ENCODE data around the gene TAOK2.

The TAOK2 gene

DNA sequence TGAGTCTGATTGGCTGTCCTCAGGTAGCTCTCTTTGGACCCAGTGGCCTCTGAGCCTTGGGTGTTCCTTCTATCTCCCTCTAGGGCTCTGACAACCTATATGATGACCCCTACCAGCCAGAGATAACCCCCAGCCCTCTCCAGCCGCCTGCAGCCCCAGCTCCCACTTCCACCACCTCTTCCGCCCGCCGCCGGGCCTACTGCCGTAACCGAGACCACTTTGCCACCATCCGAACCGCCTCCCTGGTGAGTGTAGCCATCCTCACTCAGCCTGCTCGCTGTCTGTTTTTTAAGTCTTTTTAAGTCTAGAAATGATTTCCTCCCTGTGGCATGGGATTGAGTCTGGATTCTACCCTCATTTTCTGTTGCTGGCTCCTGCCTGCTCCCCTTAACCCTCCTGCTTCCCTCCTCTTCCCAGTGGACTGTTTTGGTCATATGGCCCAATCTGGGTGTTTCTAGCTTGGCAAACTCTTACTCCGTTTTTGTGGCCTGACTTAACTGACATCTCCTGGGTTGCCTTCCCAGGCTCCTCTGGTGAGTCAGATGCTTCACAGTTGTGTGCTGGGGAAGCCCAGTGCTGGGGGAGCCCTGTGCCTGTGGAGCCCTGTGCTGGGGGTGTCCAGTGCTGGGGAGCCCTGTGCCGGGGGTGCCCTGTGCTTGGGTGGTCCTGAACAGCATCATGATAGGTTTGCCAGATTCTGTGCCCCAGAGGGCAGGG lies 9.9 kb downstream of the TAOK2 start:
- POLR2A ChIA-PET: no interaction called here
- CTCF ChIA-PET: interaction anchor here (1.4 kb wide), 1 partner anchor 10 kb away, joined by 4 read pairs; the partner anchor contains the start of gene TAOK2
- no peak for DNase-seq (ENCODE audit: extremely low spot score)
- TF ChIP-seq, protein P1, sequence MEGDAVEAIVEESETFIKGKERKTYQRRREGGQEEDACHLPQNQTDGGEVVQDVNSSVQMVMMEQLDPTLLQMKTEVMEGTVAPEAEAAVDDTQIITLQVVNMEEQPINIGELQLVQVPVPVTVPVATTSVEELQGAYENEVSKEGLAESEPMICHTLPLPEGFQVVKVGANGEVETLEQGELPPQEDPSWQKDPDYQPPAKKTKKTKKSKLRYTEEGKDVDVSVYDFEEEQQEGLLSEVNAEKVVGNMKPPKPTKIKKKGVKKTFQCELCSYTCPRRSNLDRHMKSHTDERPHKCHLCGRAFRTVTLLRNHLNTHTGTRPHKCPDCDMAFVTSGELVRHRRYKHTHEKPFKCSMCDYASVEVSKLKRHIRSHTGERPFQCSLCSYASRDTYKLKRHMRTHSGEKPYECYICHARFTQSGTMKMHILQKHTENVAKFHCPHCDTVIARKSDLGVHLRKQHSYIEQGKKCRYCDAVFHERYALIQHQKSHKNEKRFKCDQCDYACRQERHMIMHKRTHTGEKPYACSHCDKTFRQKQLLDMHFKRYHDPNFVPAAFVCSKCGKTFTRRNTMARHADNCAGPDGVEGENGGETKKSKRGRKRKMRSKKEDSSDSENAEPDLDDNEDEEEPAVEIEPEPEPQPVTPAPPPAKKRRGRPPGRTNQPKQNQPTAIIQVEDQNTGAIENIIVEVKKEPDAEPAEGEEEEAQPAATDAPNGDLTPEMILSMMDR (IDR thresholded peaks at IDR 0.05; ENCODE audit: control extremely low read depth, extremely low read depth, low read depth, missing control alignments): no peak

DNA sequence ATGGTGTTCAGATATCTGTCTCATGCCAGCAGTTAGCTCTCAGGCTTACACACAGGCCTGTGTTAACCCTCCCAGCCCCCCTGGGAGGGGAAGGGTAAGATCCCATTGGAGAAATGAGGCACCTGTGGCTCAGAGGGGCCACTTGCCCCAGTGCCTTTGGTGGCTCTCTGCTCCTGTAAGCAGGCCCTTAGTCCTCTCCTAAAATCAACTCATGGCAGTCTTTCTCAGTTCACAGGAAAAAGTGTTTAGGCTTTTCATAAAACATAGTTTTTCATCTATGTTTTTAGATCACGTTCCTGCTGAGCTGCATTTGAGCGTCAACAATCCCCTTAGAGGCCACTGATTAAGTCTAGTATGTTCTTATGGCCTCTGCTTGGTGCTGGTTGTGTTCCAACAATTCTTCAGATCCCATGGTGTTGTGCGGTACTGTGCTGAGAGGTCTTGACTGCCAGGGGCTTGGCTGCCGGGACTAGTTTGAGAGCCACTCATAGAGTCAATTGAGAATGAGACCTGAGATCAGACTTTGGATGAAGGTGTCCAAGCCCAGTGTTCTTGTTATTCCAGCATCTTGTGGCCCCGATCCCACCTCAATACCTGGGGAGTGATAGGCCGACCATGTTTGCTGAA lies 10.6 kb downstream of the TAOK2 start:
- POLR2A ChIA-PET: no interaction called here
- TF ChIP-seq, protein P1 (IDR thresholded peaks at IDR 0.05; ENCODE audit: control extremely low read depth, extremely low read depth, low read depth, missing control alignments): no peak
- CTCF ChIA-PET: interaction anchor here (1.3 to 5.7 kb wide), 3 partner anchors 10 to 177 kb away, joined by 4 to 25 read pairs (median 4); partner anchors contain the start of gene TAOK2
- no peak for DNase-seq (ENCODE audit: extremely low spot score)

DNA sequence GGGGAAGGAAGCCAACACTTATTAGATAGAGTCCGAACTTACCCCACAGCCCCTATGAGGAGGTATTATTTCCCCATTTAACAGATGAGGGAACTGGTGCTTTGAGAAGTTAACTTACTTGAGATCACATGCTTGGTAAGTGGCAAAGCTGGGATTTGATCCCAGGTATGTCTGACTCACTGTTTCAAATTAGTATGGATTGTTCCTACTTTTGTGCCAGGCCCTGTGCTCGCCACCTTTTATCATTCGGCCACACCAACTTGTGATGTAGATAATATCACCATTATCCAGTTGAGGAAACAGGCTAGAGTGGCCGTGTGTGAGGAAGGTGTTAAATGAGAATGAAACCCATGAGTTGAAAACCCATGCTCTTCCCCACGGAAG lies 11.1 kb downstream of the TAOK2 start:
- DNase-seq (ENCODE audit: extremely low spot score): no peak
- TF ChIP-seq, protein P1 (IDR thresholded peaks at IDR 0.05; ENCODE audit: control extremely low read depth, extremely low read depth, low read depth, missing control alignments): no peak
- CTCF ChIA-PET: interaction anchor here (1.2 to 5.7 kb wide), 3 partner anchors 10 to 177 kb away, joined by 3 to 25 read pairs (median 4); partner anchors contain the start of gene TAOK2
- POLR2A ChIA-PET: no interaction called here

DNA sequence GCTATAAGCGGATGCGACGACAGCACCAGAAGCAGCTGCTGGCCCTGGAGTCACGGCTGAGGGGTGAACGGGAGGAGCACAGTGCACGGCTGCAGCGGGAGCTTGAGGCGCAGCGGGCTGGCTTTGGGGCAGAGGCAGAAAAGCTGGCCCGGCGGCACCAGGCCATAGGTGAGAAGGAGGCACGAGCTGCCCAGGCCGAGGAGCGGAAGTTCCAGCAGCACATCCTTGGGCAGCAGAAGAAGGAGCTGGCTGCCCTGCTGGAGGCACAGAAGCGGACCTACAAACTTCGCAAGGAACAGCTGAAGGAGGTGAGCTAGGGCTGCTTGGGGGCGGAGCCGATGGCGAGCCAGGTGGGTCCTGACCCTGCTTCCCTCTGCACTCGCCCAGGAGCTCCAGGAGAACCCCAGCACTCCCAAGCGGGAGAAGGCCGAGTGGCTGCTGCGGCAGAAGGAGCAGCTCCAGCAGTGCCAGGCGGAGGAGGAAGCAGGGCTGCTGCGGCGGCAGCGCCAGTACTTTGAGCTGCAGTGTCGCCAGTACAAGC lies 11.7 kb downstream of the TAOK2 start:
- DNase-seq (ENCODE audit: extremely low spot score): no peak
- TF ChIP-seq, protein P1 (IDR thresholded peaks at IDR 0.05; ENCODE audit: control extremely low read depth, extremely low read depth, low read depth, missing control alignments): no peak
- ChIA-PET POLR2A (no interaction called here), CTCF (interaction anchor here (1.0 to 5.7 kb wide), 7 partner anchors 10 to 178 kb away, joined by 3 to 25 read pairs (median 4); partner anchors contain the start of genes HIRIP3, TAOK2 and TMEM219)

DNA sequence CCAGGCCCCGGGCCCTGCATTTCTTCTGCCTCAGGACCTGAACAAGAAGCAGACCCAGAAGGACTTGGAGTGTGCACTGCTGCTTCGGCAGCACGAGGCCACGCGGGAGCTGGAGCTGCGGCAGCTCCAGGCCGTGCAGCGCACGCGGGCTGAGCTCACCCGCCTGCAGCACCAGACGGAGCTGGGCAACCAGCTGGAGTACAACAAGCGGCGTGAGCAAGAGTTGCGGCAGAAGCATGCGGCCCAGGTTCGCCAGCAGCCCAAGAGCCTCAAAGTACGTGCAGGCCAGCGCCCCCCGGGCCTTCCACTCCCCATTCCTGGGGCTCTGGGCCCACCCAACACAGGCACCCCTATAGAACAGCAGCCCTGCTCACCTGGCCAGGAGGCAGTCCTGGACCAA lies 12.6 kb downstream of the TAOK2 start:
- ChIA-PET POLR2A (no interaction called here), CTCF (interaction anchor here (1.0 to 5.7 kb wide), 5 partner anchors 9 to 46 kb away, joined by 3 to 25 read pairs (median 4); partner anchors contain the start of genes HIRIP3, TAOK2 and TMEM219)

DNA sequence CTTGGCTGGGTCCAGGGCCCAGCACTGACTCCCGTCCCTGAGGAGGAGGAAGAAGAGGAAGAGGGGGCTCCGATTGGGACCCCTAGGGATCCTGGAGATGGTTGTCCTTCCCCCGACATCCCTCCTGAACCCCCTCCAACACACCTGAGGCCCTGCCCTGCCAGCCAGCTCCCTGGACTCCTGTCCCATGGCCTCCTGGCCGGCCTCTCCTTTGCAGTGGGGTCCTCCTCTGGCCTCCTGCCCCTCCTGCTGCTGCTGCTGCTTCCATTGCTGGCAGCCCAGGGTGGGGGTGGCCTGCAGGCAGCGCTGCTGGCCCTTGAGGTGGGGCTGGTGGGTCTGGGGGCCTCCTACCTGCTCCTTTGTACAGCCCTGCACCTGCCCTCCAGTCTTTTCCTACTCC lies 13.3 kb downstream of the TAOK2 start:
- no peak for DNase-seq (ENCODE audit: extremely low spot score)
- POLR2A ChIA-PET: no interaction called here
- CTCF ChIA-PET: interaction anchor here (1.6 to 5.7 kb wide), 4 partner anchors 8 to 68 kb away, joined by 4 to 25 read pairs (median 6); partner anchors contain the start of genes HIRIP3, TAOK2 and TMEM219
- TF ChIP-seq, protein P1 (IDR thresholded peaks at IDR 0.05; ENCODE audit: control extremely low read depth, extremely low read depth, low read depth, missing control alignments): no peak

More for the DNA sequence above, 12.6 kb downstream of the TAOK2 start:
- TF ChIP-seq, protein P1 (IDR thresholded peaks at IDR 0.05; ENCODE audit: control extremely low read depth, extremely low read depth, low read depth, missing control alignments): no peak
- DNase-seq (ENCODE audit: extremely low spot score): no peak

All from GM10248 (cell line).